ENCODE data around the gene HSPG2. TPM values are rescaled to one million over a fixed set of nuclear protein-coding genes. Genes with fewer than 3 reads are reported as not detected.

HSPG2 gene
- total RNA-seq, 1 donor = 158 TPM

DNA sequence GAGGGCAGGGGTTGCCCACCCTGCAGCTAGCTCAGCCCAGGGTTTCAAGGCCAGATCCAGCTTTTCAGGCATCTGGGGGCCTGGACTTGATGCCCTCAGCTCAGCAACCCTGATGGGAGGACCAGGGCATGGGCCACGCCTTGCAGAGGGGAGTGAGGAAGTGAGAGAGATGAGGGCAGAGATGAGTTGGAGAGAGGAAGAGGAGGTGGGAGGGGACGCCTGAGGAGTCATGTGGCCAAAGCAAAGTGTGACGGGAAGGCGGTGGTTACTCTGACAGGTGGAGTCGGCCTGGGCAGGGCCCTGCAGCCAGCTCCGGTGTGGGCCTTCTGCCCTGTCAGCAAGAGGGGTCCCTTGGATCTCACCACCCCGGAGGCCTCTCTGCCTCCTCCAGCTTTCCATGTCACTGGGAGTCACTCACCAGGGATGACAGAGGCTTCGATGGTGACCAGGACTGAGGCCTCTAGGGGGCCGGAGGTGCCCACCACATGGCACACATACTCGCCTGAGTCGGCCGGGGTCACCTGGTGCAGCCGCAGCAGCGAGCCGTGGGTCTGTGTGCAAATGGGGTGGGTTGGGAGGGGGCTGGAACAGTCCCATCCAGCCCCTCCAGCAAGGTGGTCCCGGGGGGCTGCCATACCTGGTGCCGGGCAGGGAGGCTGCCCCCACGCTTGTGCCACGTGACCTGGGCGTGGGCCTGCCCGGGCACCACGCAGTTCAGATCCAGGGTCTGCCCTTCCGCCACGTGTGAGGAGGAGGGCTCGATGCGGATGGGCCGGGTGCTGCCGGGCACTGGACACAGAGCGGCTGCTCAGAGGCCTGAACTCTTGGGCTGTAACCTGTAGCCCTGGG lies 84.6 kb downstream of the HSPG2 start:
- no peak for DNase-seq (ENCODE audit: low read depth in 2 of 3, low spot score in 2 of 3)

GRCh38 chr1:21851430-21852250 lies 85.5 kb downstream of the HSPG2 start:
- DNase-seq (ENCODE audit: low read depth in 2 of 3, low spot score in 2 of 3) = no peak

DNA sequence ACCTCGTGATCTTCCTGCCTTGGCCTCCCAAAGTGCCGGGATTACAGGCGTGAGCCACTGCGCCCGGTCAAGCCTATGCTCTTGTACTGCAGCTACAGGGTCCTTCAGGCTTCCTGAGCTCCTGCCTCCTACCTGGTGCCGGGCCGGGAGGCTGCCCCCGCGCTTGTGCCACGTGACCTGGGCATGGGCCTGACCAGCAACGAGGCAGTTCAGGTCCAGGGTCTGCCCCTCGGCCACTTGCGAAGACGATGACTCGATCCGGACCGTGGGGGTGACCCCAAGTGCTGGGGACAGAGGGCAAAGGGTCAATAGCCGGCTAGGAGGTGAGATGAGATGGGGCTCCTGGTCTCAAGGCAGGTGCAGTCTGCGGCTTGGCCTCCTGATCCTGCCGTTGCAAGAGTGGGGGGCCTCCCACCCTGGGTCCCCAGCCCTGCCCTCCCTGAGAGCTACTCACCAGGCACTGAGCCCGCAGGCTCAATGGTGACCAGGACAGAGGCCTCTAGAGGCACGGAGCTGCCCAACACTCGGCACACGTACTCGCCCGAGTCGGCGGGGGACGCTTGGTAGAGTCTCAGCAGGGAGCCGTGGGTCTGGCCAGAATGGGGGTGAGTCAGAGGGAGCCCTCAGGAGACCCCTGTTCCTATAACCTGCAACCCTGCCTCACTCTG lies 87.1 kb downstream of the HSPG2 start:
- no peak for DNase-seq (ENCODE audit: low read depth in 2 of 3, low spot score in 2 of 3)

DNA sequence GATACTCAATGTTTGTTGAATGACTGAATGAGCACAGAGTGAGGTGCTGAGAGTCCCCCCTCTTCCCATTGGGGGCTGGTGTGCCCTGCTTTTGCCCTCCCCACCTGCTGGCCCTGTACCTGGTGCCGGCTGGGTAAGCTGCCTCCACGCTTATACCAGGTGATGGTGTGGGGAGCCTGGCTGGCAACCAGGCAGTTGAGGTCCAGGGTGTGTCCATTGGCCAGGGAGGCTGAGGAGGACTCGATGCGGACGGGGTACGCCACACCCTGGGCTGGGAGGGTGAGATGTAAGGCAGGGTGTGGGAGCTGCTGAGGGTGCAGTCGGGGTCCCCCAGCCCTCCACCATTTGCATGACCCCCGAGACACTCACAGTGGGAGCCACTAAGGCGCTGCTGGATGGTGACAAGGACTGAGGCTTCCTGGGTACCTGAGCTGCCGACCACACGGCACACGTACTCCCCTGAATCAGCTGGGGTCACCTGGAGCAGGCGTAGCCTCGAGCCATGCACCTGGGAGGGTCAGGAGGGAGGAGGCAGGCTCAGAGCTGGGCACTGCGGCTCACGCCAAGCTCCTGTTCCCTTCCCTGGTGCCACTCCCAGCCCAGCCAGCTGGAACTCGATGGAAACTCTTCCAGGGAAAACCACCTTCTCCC lies 88.5 kb downstream of the HSPG2 start:
- DNase-seq (ENCODE audit: low read depth in 2 of 3, low spot score in 2 of 3) = no peak

- no peak for DNase-seq (ENCODE audit: low read depth in 2 of 3, low spot score in 2 of 3)
Observed at GRCh38 chr1:21847223-21848205, 89.6 kb downstream of the HSPG2 start.

- no peak for DNase-seq (ENCODE audit: low read depth in 2 of 3, low spot score in 2 of 3)
Observed at GRCh38 chr1:21845646-21846641, 91.2 kb downstream of the HSPG2 start.

DNA sequence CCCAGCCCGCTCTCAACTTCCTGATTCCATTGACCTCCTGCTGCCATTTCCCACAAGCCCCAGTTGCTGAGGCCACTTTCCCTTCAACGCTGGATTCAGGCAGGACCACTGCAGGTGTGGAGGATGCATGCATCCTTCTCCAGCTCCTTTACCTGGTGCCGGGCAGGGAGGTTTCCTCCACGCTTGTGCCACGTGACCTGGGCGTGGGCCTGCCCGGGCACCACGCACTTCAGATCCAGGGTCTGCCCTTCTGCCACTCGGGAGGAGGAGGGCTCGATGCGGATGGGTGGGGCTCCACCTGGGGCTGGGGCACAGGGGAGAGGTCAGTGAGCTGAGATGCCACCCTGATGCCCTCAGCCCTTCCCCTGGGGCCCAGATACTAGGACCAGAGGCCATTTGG lies 93.1 kb downstream of the HSPG2 start:
- DNase-seq (ENCODE audit: low read depth in 2 of 3, low spot score in 2 of 3) = no peak

GRCh38 chr1:21843208-21843607 lies 93.9 kb downstream of the HSPG2 start:
- DNase-seq (ENCODE audit: low read depth in 2 of 3, low spot score in 2 of 3) = no peak

DNA sequence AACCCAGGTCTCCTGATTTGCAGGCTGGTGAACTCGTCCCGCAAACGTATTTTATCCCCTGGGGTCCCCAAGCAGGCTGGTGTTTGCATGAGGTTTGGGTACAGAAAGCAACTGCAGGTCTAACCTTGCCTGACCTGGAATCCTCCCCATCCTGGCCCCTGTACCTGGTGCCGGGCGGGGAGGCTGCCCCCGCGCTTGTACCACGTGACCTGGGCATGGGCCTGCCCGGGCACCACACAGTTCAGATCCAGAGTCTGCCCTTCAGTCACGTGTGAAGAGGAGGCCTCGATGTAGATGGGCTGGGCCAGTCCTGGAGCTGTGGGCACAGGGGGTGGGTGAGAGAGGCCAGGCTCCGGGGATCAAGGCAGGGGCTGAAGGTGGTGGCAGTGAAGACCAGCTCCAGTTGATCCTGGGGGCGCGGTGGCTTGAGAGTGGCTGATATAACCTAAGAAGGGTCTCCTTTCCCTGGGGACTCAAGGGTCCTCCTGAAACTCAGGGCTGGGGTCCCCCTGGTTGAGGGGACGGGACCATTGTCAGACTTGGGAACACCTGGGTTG lies 94.4 kb downstream of the HSPG2 start:
- no peak for DNase-seq (ENCODE audit: low read depth in 2 of 3, low spot score in 2 of 3)

- no peak for DNase-seq (ENCODE audit: low read depth in 2 of 3, low spot score in 2 of 3)
Observed at GRCh38 chr1:21841852-21842466, 95.2 kb downstream of the HSPG2 start.

- no peak for DNase-seq (ENCODE audit: low read depth in 2 of 3, low spot score in 2 of 3)
Observed at GRCh38 chr1:21840981-21841380, 96.1 kb downstream of the HSPG2 start.

GRCh38 chr1:21839337-21840037 lies 97.6 kb downstream of the HSPG2 start:
- no peak for DNase-seq (ENCODE audit: low read depth in 2 of 3, low spot score in 2 of 3)

DNA sequence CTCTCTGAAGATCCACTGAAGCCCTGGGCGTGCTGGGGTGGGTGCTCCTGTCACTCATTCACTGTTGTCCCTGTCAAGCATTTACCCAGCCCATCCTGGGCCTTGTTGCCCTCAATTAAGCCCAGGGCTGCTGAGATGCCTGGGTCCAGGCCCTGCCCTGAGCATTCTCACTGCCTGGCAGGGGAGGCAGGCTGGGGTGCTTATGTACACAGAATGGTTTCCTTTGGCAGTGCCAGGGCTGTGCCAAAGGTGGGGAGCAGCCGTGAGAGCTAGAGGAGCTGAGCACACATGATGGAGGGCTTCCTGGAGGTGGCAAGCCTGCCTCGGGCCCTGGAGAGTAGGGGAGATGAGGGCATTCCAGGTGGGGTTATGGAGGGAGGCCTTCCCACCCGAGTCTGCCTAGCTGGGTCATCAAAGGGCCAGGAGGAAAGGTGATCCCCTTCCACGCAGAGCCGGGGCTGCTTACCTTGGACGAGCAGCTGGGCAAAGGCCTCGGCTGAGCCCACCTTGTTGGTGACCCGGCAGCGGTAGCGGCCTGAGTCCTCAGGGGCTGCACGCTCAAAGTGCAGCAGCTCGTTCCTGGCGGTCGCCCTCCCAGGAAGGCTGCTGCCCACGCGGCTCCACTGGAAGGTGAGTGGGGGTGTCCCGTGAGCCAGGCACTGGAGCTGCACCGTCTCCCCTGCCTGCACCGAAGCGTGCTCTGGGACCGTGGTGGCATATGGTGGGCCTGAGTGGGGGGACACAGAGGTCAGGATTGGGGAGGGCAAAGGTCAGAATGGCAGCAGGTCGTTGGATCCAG lies 98.6 kb downstream of the HSPG2 start:
- DNase-seq (ENCODE audit: low read depth in 2 of 3, low spot score in 2 of 3) = no peak

DNA sequence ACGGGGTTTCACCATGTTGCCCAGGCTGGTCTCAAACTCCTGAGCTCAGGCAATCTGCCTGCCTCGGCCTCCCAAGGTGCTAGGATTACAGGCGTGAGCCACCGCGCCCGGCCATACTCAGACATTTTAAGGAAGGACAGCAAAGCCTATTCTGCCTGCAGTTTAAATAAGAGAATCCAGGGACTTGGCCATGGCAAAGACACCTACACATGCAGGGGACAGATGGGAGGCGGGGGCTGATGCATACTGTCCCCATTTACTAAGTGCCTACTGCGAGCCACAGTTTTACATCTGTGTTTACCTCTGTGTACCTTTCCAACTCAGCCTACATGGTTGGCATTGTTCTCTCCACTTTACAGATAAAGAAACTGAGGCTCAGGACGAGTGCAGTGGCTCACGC lies 99.6 kb downstream of the HSPG2 start:
- no peak for DNase-seq (ENCODE audit: low read depth in 2 of 3, low spot score in 2 of 3)

DNA sequence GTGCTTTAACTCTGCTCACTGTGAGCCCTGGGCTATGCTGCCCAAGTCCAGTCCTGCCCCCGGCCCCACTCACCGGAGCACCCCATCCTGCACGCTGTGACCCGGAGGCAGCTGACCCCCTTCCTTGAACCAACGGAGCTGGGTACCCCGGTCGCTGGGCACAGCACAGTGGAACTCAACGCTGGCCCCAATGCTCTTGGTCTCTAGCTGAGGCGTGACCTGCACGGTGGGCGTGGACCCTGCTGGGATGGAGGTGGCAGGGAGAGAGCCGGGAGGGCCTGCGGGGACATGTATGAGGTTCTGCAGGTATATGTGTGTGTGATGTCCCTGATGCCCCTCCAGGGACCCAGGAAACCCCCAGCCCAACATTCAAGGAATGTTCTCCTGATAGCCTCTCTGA lies 100.4 kb downstream of the HSPG2 start:
- DNase-seq (ENCODE audit: low read depth in 2 of 3, low spot score in 2 of 3) = no peak

DNA sequence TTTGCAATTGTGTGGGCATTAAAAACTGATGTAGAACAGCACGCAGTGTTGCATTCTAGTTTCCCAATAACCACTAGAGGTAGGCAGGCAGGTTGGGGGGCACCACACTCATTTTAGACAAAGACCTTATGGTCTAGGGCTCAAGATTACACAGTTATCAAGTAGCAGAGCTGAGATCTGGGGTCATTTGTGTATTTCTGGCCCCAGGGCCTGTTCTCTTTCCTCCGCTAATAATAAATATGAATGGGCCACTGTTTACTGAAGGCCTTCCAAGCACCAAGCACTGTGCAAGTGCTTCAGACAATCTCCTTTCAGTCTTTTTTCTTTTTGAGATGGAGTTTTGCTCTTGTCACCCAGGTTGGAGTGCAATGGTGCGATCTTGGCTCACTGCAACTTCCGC lies 101.1 kb downstream of the HSPG2 start:
- no peak for DNase-seq (ENCODE audit: low read depth in 2 of 3, low spot score in 2 of 3)

Data from hematopoietic multipotent progenitor cell (in vitro differentiated cells).